B cell (primary cell): Measurements from ENCODE around the gene FREM2. TPM values are rescaled to one million over a fixed set of nuclear protein-coding genes. Genes with fewer than 3 reads are reported as not detected.

Source experiments
- ATAC-seq: fragments of 200-7000 bp; cut with Tn5 transposase; one replicate; pipeline ENCODE4 v1.10.0; 2021; ENCODE audit warnings: low read depth, mild to moderate bottlenecking, moderate number of reproducible peaks, moderate library complexity
- CTCF ChIA-PET: fragments of 350-600 bp; sonication (Branson Sonifier 250); formaldehyde crosslinking; loops from one replicate; lab custom pipeline; 2021; ENCODE audit warnings: antibody characterized with exemption, inconsistent platforms; lab: Charles Lee
- POLR2A ChIA-PET: fragments of 350-600 bp; sonication (Branson Sonifier 250); formaldehyde crosslinking; loops from one replicate; lab custom pipeline; 2021; ENCODE audit warnings: antibody characterized with exemption; lab: Charles Lee
- DNase-seq: peaks from one replicate; pipeline ENCODE4 v3.0.0; 2013
- H2AFZ ChIP-seq: 2 replicates; pipeline ENCODE4 v1.6.1; 2012; ENCODE audit warnings: mild to moderate bottlenecking, low read depth, low read length; ENCODE audit not compliant: insufficient read depth, poor library complexity, severe bottlenecking
- H3K27ac ChIP-seq, 2 donors: 1 replicate in 1 of 2; 2 replicates in 1 of 2; pipeline ENCODE4 v1.5.1; 2012 to 2013; ENCODE audit warnings: low read length in 2 of 2, mild to moderate bottlenecking in 2 of 2, moderate library complexity in 1 of 2
- H3K27me3 ChIP-seq, 4 experiments: fragments of 200-600 bp in 1 of 4; sonication (generic) in 1 of 4; replicated peaks in 1 of 4; 1 replicate in 2 of 4; 2 replicates in 2 of 4; pipeline versions ENCODE4 v1.6.1 to v1.7.0; 2013 to 2016; ENCODE audit warnings: low read length in 3 of 4, mild to moderate bottlenecking in 2 of 4, mixed read lengths in 1 of 4, moderate library complexity in 1 of 4; ENCODE audit not compliant: insufficient read depth in 4 of 4, control insufficient read depth in 3 of 4; ENCODE audit errors: control extremely low read depth in 1 of 4
- H3K36me3 ChIP-seq, 2 experiments: replicated peaks in 1 of 2; 1 replicate in 1 of 2; 2 replicates in 1 of 2; pipeline versions ENCODE4 v1.6.1 to v1.7.1; 2013; ENCODE audit warnings: low read length in 1 of 2; ENCODE audit not compliant: insufficient read depth in 2 of 2, control insufficient read depth in 1 of 2; ENCODE audit errors: control extremely low read depth in 1 of 2, extremely low read depth in 1 of 2
- H3K4me1 ChIP-seq, 2 donors: fragments of 200-600 bp in 1 of 2; sonication (generic) in 1 of 2; 1 replicate in 1 of 2; 2 replicates in 1 of 2; pipeline versions ENCODE4 v1.5.1 to v1.6.1; 2013 to 2017; ENCODE audit warnings: low read length in 2 of 2; ENCODE audit not compliant: control insufficient read depth in 2 of 2, insufficient read depth in 2 of 2
- H3K4me2 ChIP-seq: replicated peaks from 2 replicates; pipeline ENCODE3; 2012; ENCODE audit warnings: mild to moderate bottlenecking, low read depth, low read length; ENCODE audit not compliant: poor library complexity, severe bottlenecking
- H3K4me3 ChIP-seq, 5 experiments: fragments of 200-600 bp in 1 of 5; sonication (generic) in 1 of 5; 1 replicate in 3 of 5; 2 replicates in 2 of 5; pipeline versions ENCODE4 v1.5.1 to v1.7.0; 2011 to 2016; ENCODE audit warnings: low read length in 4 of 5, mild to moderate bottlenecking in 4 of 5, low read depth in 2 of 5, control low read depth in 1 of 5, moderate library complexity in 1 of 5; ENCODE audit not compliant: insufficient read depth in 1 of 5; ENCODE audit errors: control extremely low read depth in 1 of 5, extremely low read depth in 1 of 5
- H3K79me2 ChIP-seq: fragments of 200-600 bp; sonication (generic); one replicate; pipeline ENCODE4 v1.6.0; 2016; ENCODE audit warnings: low read length; ENCODE audit not compliant: control insufficient read depth, insufficient read depth
- H3K9ac ChIP-seq: fragments of 200-600 bp; sonication (generic); 2 replicates; pipeline ENCODE4 v1.6.1; 2017; ENCODE audit warnings: mild to moderate bottlenecking, low read length, moderate library complexity
- H3K9me3 ChIP-seq, 3 donors: one replicate each; pipeline versions ENCODE4 v1.6.1 to v1.7.1; 2013; ENCODE audit warnings: low read length in 2 of 3; ENCODE audit not compliant: control insufficient read depth in 2 of 3, insufficient read depth in 1 of 3; ENCODE audit errors: control extremely low read depth in 1 of 3
- H4K20me1 ChIP-seq: 2 replicates; pipeline ENCODE4 v1.6.0; 2012; ENCODE audit warnings: mild to moderate bottlenecking, low read length; ENCODE audit not compliant: insufficient read depth, control insufficient read depth, poor library complexity, severe bottlenecking
- H3K27ac Mint-ChIP-seq: one replicate; pipeline ENCODE4 v1.8.0; 2021; ENCODE audit warnings: mixed read lengths
- H3K27me3 Mint-ChIP-seq: one replicate; pipeline ENCODE4 v1.8.0; 2021; ENCODE audit warnings: mixed read lengths
- H3K4me1 Mint-ChIP-seq: one replicate; pipeline ENCODE4 v1.8.0; 2021; ENCODE audit warnings: mixed read lengths
- H3K4me3 Mint-ChIP-seq: one replicate; pipeline ENCODE4 v1.8.0; 2021; ENCODE audit warnings: mixed read lengths
- H3K9me3 Mint-ChIP-seq: one replicate; pipeline ENCODE4 v1.8.0; 2022; ENCODE audit warnings: mixed read lengths; ENCODE audit not compliant: insufficient read depth
- EZH2 ChIP-seq: IDR thresholded peaks from 2 replicates; pipeline ENCODE4 v1.6.1; 2012; ENCODE audit warnings: borderline replicate concordance, low read depth, mild to moderate bottlenecking, moderate library complexity, low read length; ENCODE audit not compliant: insufficient read depth, poor library complexity, severe bottlenecking
- WGBS: methylation state at CpG from one replicate; pipeline ENCODE4 v1.1.5; 2013; ENCODE audit warnings: missing lambda C conversion rate; ENCODE audit not compliant: insufficient coverage; 5-methylcytosine and 5-hydroxymethylcytosine counted together
- intact Hi-C: fragments of 100-400 bp; cut with micrococcal nuclease; formaldehyde crosslinking; loops from one replicate; pipeline ENCODE4 v1.10.0; 2022
- polyA plus RNA-seq: library from polyadenylated mRNA; depleted of rRNA; stranded (reverse); fragments of >200 nt; gene quantifications from 2 replicates; pipeline ENCODE4 v1.2.3, GENCODE V29; 2012
- total RNA-seq, 2 donors: library from RNA; stranded (reverse); fragments of 120-200 nt in 1 of 2; gene quantifications; 1 replicate in 1 of 2; 2 replicates in 1 of 2; pipeline versions ENCODE4 v1.2.3 to v1.2.4, GENCODE V29; 2013 to 2022
- TF ChIP-seq, protein P1 (sequence below): fragments of 200-600 bp; IDR thresholded peaks from one replicate; pipeline ENCODE4 v1.8.0; 2022; ENCODE audit warnings: antibody characterized with exemption, mild to moderate bottlenecking

The FREM2 gene
- total and polyA plus RNA-seq, 2 donors (not counting 1 experiment from before 2014, with no cell fraction given), result not detected

DNA sequence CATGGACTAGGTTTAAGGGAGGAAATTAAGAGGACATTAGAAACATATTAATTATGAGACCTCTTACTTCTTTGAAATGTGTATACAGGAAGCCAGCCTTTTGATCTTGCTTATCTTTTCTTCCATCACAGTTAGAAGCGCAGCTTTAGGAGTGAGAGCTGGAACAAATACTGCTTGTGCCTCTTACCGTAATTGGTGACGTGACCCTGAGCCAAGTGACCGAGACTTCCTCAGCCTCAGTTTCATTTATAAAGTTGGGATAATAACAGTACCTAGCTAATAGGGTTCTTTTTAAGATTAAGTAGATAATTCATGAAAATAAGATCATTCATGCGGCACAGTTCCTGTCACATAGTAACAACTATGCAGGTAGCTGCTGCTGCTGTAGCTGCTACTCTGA is 18.5 kb downstream of the FREM2 start:
- Histone ChIP-seq H3K4me1 (no peaks in the 10 kb centered on the region), H3K4me2 (no peak overlapping the region), H3K27me3 (no peaks in the 10 kb centered on the region), H2AFZ (no peak overlapping the region), H3K79me2 (no peaks in the 10 kb centered on the region), H3K9ac (no peak overlapping the region), H3K36me3 (no peaks in the 10 kb centered on the region), H3K27ac (no peak overlapping the region), H3K4me3 (no peak overlapping the region), H3K9me3 (no peaks in the 10 kb centered on the region), H4K20me1 (no peaks in the 10 kb centered on the region)
- DNase-seq, result no peak
- Mint-ChIP-seq H3K9me3 (no peaks in the 10 kb centered on the region), H3K27me3 (no peaks in the 10 kb centered on the region), H3K27ac (no peak overlapping the region), H3K4me1 (no peaks in the 10 kb centered on the region), H3K4me3 (no peak overlapping the region)
- TF ChIP-seq, protein P1, sequence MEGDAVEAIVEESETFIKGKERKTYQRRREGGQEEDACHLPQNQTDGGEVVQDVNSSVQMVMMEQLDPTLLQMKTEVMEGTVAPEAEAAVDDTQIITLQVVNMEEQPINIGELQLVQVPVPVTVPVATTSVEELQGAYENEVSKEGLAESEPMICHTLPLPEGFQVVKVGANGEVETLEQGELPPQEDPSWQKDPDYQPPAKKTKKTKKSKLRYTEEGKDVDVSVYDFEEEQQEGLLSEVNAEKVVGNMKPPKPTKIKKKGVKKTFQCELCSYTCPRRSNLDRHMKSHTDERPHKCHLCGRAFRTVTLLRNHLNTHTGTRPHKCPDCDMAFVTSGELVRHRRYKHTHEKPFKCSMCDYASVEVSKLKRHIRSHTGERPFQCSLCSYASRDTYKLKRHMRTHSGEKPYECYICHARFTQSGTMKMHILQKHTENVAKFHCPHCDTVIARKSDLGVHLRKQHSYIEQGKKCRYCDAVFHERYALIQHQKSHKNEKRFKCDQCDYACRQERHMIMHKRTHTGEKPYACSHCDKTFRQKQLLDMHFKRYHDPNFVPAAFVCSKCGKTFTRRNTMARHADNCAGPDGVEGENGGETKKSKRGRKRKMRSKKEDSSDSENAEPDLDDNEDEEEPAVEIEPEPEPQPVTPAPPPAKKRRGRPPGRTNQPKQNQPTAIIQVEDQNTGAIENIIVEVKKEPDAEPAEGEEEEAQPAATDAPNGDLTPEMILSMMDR, result no peak
- TF ChIP-seq EZH2, result no peak
- 100% methylated on average over 4 of the region's 5 CpGs for WGBS
- CTCF ChIA-PET, result no interaction called here
- POLR2A ChIA-PET, result no interaction called here
- intact Hi-C loops, result no loop called here
- no peak for ATAC-seq

DNA sequence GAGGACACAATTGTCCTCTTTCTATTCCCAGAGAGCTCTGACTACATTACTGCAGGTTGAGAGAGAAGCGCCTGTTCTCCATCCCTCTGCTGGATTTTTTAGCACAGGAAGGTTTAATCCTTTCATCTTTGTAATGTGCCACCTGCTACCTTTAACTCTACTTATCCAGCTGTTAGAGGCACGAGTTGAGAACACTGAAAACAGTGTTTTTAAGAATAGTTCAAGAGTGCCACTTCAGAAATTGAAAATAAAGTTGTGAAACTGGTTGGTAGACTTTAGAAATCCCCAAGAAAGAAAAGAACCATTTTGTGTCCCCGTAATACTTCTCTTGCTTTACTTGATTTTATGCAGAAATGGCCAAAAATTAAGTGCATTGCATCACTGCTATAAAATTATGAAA is 20.6 kb downstream of the FREM2 start:
- H3K27me3 Mint-ChIP-seq, result no peaks in the 10 kb centered on the region
- H3K9me3 Mint-ChIP-seq, result no peaks in the 10 kb centered on the region
- intact Hi-C loops, result no loop called here
- POLR2A ChIA-PET, result no interaction called here
- no peak for DNase-seq
- no peak overlapping the region for H3K4me3 ChIP-seq
- CTCF ChIA-PET, result no interaction called here
- H3K4me1 ChIP-seq, result no peaks in the 10 kb centered on the region
- H3K79me2 ChIP-seq, result no peaks in the 10 kb centered on the region
- ATAC-seq, result no peak
- no peaks in the 10 kb centered on the region for H3K27me3 ChIP-seq
- no peaks in the 10 kb centered on the region for H4K20me1 ChIP-seq
- TF ChIP-seq, protein P1, result no peak
- no peak for TF ChIP-seq EZH2
- H2AFZ ChIP-seq, result no peak overlapping the region
- no peaks in the 10 kb centered on the region for H3K9me3 ChIP-seq
- H3K9ac ChIP-seq, result no peak overlapping the region
- H3K4me3 Mint-ChIP-seq, result no peak overlapping the region
- no peaks in the 10 kb centered on the region for H3K4me1 Mint-ChIP-seq
- H3K27ac Mint-ChIP-seq, result no peak overlapping the region
- no CpG with 5 or more reads among the region's 3 CpGs for WGBS
- no peaks in the 10 kb centered on the region for H3K36me3 ChIP-seq
- H3K27ac ChIP-seq, result no peak overlapping the region
- no peak overlapping the region for H3K4me2 ChIP-seq
